Islet precursor cell (in vitro differentiated cells): ENCODE measurements around the gene CCDC146.
"Not testable (repeated sequence)": the region's sequence is repeated elsewhere in the genome, so short reads cannot be mapped to it uniquely, and the experiment has no call there.

Experiments used
- DNase-seq: peaks from one replicate; pipeline ENCODE4 v3.0.0-alpha.2; 2018

CCDC146 gene

DNA sequence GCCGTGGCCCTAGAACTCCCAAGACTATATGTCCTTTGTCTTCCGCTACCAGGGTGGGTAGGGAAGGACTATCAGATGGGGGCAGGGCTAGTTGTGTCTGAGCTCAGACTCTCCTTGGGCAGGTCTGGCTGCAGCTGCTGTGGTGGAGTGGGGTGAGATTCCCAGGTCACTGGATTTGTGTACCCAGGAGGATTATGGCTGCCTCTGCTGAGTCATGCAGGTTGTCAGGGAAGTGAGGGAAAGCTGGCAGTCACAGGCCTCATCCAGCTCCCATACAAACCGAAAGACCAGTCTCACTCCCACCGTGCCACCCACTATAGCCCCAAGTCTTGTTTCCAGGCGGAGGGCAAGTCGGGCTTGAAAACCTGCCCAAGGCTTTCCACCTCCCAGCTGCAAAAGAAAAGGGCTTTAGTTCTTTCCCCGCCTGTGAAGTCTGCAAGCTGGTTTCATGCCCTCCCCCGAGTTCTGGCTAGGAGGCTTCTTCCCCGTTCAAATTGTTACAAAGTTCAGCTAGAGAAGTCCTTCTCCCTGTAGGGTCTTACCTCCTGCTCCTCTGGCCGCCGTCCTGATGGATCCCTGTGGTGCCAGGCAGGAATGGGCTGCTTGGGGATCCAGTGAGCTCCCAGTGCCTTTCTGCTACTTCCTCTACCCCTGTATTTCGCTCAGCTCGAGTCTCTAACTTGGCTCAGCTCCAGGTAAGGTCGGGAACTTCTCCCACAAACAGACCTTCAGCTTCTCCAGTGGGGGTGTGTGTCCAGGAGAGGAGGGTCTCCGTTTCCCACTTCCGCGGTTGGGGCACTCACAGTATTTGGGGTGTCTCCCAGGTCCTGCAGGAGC, 184.0 kb downstream of the CCDC146 start:
- no peak for DNase-seq

DNA sequence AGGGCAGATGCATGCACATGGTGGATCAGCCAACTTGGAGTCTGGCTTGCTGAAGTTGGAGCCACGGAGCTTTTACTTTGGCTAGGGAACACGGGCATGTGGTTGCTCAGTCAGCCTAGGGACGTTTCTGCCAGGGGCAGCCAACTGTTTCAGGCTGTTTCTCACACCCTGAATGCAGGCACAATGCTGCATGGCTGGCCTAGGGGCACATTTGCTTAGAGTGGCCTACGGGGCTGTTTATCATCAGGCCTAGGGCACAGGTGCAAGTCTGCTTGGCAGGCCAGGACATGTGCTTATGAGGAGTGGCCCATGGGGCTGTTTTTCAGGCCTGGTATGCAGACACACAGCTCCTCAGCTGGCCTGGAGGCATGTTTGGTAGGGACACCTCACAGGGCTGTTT, 186.4 kb downstream of the CCDC146 start:
- DNase-seq = peak; percentile 77

DNA sequence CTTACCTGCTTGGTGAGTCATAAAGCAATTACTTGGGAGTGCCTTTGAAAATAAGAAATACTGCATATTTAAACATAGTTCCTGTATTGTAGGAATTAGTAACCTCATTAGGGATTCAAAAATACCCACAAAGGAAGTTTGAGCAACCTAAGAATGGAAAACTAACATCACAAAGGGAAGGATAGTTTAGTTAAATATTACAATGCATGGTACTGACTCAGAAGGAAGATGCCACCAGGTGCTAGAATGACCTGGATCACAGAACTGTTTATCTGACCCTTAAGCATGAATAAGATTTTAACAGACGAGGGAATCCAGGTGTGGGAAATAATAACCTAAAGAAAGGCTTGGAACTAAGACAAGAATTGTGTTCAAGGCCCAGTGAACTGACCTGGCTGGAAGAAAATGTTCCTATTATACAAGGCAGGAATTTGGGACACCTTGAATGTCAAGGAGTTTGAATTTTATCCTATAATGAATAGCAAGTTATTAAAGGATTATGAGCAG, 187.4 kb downstream of the CCDC146 start:
- no peak for DNase-seq

DNA sequence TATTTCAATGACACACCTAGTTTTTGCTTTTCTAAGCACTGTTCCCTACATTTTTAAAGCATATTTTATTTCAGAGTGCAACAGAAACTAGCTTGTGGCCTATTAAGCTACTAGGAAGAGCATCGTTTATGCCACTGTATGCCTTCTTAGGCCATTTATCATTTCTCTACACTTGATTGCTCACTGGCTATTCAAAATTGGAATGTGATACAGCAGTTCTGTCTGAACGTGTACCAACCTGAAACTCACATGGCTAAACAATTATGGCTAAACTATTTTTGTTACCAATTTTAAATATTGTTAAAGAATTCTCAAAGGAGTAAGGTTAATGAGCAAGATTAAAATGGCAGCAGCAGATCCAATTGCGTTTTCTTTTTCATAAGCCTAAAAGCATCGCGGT, 188.6 kb downstream of the CCDC146 start:
- no peak for DNase-seq

DNA sequence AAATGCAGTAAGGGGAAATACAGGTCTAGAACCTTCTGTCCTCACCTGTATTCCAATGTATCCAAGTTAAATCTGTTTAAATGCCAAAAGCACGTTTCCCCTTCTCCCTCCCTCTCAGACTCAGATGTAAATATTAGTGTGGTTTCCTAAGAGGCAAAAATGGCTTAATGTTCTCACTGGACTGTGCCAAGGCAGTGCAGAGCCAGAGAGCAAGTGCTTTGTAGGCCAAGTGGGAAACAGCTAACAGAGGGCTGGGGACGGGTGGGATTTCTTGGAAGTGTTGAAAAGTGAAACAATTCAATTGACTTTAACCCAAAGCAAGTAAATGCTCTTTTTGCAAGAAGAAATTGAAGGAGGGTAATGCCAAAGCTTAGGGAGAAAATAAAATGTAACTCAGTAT, 190.7 kb downstream of the CCDC146 start:
- DNase-seq = no peak

DNA sequence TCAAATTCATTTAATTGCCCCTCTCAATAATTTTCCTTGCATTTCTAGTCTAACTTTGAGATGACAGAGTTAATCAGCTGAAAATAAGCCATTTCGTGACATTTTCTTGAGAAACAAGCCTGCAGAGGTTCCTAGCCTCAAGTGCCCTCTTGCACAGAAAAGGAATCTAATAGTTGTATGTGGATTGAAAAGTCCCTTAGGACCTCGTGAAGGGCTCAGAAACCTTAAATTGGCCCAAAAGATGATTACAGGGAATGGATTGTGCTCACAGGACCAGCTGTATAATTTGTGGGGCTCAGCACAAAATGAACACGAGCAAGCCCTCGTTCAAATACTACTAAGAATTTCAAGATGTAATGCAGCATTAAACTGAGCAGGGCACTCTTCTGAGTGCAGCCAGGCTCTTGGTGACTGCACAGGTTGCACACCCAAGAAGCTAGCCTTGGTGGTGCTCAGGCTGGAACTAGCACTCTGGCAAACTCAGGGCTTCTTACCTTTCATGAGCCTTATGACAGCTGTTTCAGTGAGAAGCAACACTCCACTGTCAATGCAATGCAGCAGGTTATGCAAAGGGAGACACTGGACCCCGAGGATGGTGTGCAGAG, 191.6 kb downstream of the CCDC146 start:
- no peak for DNase-seq

DNA sequence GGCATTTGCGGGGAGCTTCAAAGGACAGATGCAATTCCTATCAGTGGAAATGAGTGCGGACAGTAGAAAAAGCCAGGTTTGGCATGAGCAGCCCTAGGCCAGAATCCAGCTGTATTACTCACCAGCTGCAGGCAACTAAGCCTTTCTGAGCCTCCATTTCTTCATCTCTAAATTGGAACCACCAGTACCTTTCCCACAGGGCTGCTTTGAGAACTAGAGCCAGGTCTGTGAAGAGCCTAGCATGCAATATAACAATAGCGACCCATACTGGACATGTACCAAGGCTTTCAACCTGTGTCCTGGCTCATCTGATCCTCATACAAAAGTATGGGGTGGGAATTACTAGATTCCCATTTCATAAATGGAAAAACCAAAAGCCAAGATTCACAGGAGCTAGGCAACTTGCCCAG, 192.8 kb downstream of the CCDC146 start:
- DNase-seq = peak; percentile 78

DNA sequence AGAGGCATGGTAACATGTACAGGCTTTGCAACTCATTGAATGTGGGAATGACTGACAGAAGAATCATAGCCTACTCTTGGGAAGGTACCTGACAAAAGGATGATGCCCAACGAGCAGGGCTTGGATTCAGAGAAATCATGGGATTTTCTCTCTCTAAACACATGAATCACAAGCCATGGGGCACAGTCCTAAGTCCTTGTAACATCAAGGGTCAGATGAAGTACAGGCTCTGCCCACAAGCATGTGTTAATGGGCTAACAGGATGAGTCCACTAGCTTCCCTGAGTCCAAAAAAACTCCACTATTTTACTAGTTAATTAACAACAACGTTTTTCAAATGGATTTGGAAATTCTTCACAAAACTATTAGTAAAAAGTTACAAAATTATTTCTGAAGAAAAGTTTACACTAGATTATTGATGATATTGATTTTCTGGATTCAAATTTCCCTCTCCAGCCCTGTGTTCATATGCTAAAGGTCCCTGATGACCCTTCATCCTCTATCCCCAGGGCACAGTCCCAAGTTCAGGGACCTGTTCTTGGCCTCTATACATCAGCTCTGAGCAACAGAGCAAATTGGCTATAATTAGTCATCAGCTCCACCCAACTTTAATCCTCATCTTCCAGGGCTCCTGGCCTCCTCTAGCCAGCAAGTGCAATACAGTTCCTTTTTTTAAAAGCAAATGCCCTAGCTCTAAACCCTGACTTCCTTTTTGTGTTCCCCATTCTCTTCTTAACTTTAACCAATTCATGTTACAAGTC, 194.0 kb downstream of the CCDC146 start:
- no peak for DNase-seq

DNA sequence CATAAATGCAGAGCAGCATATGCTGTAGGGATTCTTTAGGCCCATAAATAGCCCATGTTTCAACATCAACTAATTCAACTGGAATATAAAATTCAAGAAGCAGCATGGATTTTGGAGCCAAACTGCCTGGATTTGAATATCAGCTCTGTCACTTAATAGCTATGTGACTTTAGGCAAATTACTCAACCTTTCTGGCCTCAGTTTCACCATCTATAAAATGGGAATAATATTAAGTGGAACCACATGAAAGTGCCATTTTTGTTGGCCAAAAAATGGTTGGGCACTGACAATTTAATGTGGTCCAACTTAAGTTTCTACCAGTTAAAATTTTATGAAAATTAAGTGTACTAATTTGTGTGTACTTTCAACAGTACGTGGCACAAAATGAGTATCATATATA, 195.6 kb downstream of the CCDC146 start:
- no peak for DNase-seq

DNA sequence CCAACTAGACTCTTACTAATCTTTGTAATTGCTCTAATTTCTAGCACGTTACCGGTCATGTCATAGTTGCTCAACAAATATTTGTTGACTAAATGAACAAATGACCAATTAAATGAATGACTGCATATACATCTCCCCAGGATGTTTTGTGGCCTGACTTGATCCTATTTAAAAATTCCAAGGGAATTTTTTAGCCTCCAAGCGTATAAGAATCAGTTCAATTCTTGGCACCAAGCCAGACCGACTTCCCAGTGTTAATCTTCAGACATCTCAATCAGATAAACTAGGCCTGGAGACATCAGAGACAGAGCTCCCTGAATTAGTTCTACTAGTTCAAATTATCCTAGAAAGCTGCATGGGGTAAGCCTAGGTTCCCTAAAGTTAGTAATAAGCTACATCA, 197.7 kb downstream of the CCDC146 start:
- no peak for DNase-seq

DNA sequence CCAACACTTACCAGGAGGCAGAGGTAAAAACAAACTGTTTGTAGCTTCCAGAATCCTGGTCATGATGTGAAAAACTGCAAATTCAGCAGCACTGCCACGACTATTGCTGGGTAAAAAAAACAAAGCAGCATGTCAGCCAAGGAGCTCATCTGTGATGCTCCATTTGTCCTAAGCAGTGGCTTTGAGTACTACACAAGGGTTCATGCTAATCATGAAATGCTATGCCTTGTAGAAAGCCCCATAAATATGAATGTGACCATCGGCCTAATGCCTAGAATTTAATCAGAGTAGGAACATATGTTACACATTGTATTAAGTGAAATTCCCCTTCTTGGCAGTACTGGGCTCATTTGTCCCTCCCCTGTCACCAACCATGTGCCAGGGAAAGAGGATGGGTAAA, 198.3 kb downstream of the CCDC146 start:
- DNase-seq = no peak

DNA sequence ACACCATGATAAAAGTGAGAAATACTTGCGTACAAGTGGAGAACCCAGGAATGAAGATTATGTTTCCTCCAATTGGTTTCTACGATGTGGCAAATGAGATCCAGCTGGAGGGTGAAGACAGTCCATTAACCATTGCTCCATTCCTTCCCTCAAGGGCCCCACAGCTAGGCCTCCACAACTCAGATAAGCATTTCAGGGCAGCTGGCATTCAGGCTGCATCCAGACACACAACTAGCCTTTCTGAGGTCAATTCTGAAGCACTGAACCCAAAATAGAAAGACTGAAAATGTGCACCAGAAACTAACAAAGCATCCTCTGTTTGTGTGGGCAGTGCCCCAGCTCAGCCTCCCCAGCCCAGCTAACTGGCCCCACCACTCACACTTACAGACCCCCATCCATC, 198.9 kb downstream of the CCDC146 start:
- no peak for DNase-seq

DNA sequence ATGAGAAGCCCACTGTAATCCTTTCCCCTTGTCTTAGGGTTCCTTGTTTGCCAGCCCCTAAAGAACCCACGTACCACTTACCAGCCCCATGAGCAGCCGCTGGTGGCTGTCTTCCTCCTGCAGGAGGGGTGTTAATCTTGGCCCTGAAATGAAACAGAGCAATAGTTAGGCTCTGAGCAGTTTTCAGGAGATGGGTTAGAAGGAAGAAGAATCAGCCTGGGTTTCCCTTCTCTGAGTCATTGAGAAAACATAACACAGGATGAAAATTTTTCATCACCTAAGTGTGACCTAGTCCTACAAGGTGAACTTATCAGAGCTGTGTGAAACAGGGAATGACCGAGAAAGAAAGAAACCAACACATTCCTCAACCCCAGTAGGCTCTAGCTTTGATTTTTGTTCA, 203.7 kb downstream of the CCDC146 start:
- DNase-seq = no peak

DNA sequence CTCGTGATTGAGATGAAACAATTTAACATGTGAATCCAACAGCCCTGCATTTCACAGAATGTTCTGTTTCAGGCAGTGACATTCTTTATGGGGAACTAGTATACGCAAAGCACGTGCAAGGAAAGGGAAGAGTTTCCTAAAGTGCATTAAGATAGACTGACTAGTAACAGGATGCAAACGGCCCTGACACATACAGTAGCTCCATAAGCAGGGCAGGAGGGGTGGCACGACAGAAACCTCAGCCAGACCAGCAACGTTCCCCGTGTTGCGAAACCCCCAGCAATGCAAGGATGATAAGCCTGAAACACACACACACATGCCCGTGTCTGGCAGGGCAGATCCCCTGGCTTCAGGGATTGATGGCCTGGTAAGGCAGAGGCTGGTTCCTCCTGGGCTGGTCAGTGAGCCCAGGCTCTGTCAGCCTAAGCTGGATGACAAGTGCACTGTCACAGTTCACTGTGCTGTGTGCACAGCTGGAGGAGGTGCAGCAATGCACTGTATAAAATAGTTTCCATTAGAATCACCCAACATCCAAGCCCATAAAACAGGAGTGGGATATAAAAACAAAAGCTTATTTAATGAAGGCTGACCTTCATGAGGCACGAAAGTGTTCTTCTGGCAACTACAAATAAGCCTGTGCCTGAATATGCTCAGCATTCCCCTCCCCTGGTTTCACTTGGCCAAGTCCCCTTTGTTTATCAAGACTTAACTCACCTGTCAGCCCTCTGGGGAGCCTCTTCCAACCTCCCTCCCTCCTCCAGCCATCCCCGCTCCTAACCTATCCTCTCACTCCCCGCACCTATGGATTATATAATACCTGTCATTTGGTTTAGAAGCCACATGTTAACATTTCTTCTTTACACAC, 204.9 kb downstream of the CCDC146 start:
- peak; percentile 84 for DNase-seq

DNA sequence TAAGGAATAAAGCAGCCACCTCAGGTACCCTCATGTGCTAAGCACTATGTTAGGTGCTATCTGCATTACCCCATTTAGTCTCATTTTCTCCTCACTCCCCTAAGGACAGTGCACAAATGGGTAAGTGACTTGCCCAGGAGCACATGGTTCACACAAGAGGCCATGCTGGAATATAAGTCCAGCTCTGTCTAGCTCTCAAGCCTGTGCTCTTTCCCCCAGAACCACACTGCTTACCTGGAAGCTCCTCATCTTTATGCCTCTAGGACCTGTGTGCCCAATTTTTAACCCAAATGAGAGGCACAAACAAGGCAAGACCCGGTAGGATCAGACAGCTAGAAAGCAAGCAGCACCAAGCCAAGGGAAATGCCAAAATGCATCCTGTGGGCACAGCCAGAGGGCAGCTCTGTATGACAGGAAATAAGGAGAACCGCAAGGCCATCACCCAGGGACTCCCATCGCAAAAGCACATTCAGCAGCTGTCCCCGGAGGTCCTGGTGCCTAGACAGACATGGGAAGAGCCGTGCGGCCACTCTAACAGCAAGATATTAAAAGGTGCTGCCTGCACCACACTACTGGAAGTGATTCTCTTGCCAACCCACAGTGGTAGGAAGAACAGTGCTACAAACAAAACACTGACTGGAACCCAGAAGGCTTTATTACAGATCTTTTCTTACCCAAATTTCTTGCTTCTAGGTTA, 205.7 kb downstream of the CCDC146 start:
- no peak for DNase-seq

DNA sequence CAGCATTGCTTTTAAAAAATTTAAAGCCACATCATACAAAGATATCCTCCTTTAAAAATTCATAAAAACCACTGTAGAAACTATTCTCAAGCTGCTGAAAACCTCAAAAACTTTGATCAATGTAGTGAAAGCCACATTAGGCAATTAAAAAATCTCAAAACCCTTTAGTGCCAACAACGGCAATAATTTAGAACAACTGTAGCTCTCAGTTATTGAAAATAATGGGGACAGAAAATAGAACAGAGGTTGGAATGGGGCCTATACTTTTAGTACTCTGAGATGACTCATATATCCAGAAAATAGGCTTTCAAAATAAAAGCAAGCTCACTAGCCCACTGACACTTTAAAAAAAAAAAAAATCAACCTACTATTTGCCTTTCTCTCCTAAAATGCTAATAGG, 206.3 kb downstream of the CCDC146 start:
- no peak for DNase-seq

DNA sequence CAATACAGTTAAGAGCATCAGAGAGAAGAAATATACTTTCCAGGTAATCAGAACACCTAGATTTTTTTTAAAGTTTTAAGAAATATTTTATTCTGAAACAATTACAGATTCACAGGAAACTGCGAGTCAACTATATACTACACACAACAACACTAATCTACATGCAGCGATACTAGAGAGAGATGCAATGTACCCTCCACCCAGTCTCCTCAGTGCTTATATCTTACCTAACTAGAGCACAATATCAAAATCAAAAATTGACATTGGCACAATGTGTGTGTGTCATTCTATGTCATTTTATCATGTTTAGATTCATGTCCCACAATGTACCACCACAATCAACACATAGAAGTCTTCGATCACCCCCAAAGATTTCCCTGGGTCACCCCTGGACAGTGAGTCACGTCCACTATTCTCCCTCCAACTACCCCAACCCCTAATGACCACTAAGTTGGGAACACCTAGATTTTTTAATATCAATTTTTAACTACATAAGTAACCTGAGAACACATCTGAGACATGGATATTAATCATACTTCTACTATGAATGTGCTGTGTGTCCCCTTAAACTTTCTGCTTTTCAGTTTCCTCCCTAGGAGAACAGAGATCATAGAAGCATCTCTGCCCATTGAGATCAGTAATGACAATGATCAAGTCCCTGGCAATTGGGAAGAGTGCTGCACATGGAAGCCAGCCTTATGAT, 207.2 kb downstream of the CCDC146 start:
- DNase-seq = no peak

DNA sequence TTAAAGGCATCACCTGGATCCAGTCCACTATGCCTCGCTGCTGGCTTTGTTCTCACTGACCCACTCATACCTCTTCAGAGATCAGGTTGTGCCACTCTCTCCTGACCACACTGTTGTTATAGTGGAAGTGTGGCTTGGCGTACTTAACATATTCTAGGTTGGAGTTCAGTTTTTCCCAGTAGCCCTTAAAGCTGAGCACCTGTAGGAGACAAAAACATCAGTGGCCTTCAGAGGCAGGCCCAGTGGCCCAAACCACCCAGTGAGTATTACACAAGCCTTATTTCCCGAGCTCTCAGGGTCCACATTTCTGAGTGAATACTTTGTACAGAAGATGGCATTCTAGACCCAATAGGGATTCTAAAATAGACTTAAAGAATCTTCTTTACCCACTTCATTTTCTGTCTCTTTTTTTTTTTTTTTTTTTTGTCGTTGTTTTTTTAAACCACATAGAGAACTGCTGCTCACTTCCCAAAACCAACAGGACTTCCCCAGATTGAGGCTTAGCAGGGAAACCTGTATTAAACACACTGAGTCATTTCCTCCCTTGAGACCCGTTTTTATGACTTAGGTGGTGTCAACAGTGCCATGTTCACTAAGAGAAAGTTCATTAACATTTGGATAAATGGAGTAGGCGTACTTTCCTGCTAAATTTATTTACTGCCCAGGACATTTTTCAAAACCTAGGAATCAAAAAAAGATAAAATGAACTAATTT, 207.9 kb downstream of the CCDC146 start:
- no peak for DNase-seq

DNA sequence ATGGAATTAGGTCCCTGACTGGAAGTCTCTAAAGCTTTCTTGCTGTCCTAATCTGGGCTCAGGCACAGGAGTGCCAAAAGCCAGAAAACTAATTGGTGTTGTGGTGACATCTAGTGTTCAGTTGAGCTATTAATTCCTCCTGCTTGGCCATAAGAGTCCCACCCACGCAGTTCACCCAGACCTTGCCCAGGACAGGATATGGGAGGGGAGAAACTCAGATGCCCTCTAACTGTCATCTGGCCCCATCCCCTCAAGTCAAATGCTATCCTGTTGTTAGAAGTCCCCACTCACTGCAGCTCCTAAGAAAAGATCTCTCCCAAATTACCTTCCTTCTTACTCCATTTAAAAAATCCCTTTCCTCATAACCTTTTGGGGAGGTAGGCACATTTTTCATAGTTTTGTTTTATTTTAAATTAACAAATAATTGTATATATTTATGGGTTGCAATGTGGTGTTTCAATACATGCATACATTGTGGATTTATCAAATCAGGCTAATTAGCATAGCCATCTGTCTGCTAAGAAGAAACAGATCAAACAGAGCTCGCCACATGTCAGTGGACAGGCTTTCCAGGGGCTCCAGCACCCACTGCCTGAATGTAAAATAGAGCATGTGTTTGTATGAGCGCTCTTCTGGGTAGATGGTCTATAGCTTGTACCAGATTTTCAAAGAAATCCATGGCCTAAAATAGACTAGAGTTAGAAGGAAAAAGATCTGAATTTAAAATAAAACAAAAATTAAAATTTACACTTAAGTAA, 209.7 kb downstream of the CCDC146 start:
- DNase-seq = peak; percentile 85

DNA sequence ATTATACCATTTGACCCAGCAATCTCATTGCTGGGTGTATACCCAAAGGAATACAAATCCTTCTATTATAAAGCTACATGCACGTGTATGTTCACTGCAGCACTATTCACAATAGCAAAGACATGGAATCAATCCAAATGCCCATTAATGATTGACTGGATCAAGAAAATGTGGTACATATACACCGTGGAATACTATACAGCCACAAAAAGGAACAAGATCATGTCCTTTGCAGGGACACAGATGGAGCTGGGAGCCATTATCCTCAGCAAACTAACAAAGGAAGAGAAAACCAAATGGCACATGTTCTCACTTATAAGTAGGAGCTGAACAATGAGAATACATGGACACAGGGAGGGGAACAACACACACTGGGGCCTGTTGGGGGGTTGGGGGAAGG, 211.6 kb downstream of the CCDC146 start:
- DNase-seq = not testable (repeated sequence)
